Transverse colon (tissue), 4 donors: Measurements from ENCODE around the gene TM4SF18. TPM values are rescaled to one million over a fixed set of nuclear protein-coding genes. Genes with fewer than 3 reads are reported as not detected.

ENCODE experiments used
- DNase-seq: peaks from one replicate; pipeline ENCODE4 v3.0.0-alpha.2; 2019
- H3K27ac ChIP-seq, 4 donors: fragments of 200-600 bp; sonication (generic); 2 replicates each; pipeline ENCODE4 v1.5.1; 2016 to 2018; ENCODE audit warnings: inconsistent platforms in 4 of 4
- H3K27me3 ChIP-seq: fragments of 200-600 bp; sonication (generic); 2 replicates; pipeline ENCODE4 v1.5.1; 2017; ENCODE audit warnings: inconsistent platforms
- H3K36me3 ChIP-seq, 4 donors: fragments of 200-600 bp; sonication (generic); 2 replicates each; pipeline ENCODE4 v1.5.1; 2017 to 2019; ENCODE audit warnings: inconsistent platforms in 4 of 4
- H3K4me1 ChIP-seq, 4 donors: fragments of 200-600 bp; sonication (generic); 2 replicates each; pipeline ENCODE4 v1.5.1; 2017 to 2020; ENCODE audit warnings: inconsistent platforms in 4 of 4
- H3K4me3 ChIP-seq, 4 donors: fragments of 200-600 bp; sonication (generic); 1 replicate in 1 of 4; 2 replicates in 3 of 4; pipeline versions ENCODE4 v1.5.1 to v1.6.1; 2017 to 2019; ENCODE audit warnings: inconsistent platforms in 4 of 4
- H3K9me3 ChIP-seq, 2 donors: fragments of 200-600 bp; sonication (generic); 2 replicates each; pipeline ENCODE4 v1.5.1; 2017 to 2019; ENCODE audit warnings: inconsistent platforms in 2 of 2
- EP300 ChIP-seq: sonication (generic); formaldehyde crosslinking; IDR thresholded peaks from one replicate; pipeline ENCODE4 v1.6.1; 2017; ENCODE audit warnings: antibody characterized with exemption, low read depth
- POLR2A ChIP-seq: fragments of 450-650 bp; IDR thresholded peaks from one replicate; pipeline ENCODE4 v1.6.1; 2016; ENCODE audit warnings: antibody characterized with exemption, mild to moderate bottlenecking, moderate library complexity
- POLR2AphosphoS5 ChIP-seq, 3 donors: sonication (generic); formaldehyde crosslinking; IDR thresholded peaks; one replicate each; pipeline ENCODE4 v1.6.1; 2016; ENCODE audit warnings: antibody characterized with exemption in 3 of 3
- WGBS, 2 donors: methylation state at CpG; one replicate each; pipeline ENCODE4 v1.1.5; 2018; ENCODE audit warnings: low coverage in 1 of 2; 5-methylcytosine and 5-hydroxymethylcytosine counted together
- in situ Hi-C, 4 donors: fragments of 200-750 bp; cut with MboI; loops; one replicate each; pipeline versions ENCODE4 v1.15.0 to v1.15.1; 2017; ENCODE audit warnings: low sequenced_read_pairs in 3 of 4, low pct_ligation_motif_present in 1 of 4, low pct_unique_long_range_greater_than_20kb in 1 of 4
- intact Hi-C: fragments of 100-400 bp; cut with DNase I; formaldehyde crosslinking; loops from one replicate; pipeline ENCODE4 v1.15.1; 2023; ENCODE audit warnings: low total_unique reads
- total RNA-seq, 4 donors: library from RNA; depleted of rRNA; stranded (reverse); fragments of >200 nt; gene quantifications; one replicate each; pipeline ENCODE4 v1.1.0, GENCODE V29; 2016
- TF ChIP-seq, protein P1 (sequence below), 5 experiments: fragments of 200-600 bp in 3 of 5; fragments of 450-650 bp in 2 of 5; sonication (generic) in 3 of 5; IDR thresholded peaks; 1 replicate in 2 of 5; 2 replicates in 3 of 5; pipeline ENCODE4 v1.5.1; 2016 to 2017; ENCODE audit warnings: antibody characterized with exemption in 5 of 5, inconsistent platforms in 3 of 5, mild to moderate bottlenecking in 2 of 5, moderate library complexity in 1 of 5

Gene TM4SF18
- total RNA-seq, 4 donors from 2014 or later: 0.80 to 1.4 (median 0.82) TPM; not detected in 1

DNA sequence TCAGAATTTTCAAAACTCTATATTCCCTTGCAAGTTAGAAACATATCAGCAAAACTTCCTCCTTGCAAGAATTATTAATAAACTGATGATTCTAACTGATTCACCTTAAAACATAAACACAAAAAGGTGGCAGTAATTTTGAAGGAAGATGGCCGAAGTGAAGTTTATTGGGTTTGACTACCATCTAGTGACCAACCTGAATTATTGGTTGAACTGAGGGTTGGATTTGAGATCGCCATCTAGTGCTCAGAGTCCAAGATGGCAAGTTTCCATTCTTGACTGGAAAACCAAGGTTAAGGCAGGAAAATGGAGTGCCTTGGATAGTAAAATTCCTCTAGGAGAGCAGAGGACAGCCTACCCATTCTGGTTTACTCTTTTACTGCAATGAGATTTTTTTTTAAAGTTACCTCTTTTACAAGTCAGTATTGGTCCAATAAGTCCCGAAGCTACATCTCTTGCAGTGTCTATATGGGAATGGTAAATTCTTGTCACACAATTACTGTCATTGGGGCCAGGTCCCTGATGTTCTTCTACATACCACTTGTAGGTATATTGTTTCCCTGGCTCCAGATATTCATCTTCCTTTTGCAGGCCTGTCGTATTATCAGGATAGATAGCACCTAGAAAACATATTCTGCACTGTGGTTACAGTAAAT is 60.2 kb downstream of the TM4SF18 start:
- H3K4me3 ChIP-seq: no peak overlapping the region
- H3K27ac ChIP-seq: no peak overlapping the region
- intact Hi-C loops: loop anchor here (2.0 to 5.0 kb wide), 2 partner anchors 152 to 316 kb away; no protein-coding TSS in a partner anchor
- H3K4me1 ChIP-seq: peaks cover 0 to 9% (median 0%) of the 10 kb centered on the region in 4 donors
- H3K9me3 ChIP-seq: no peaks in the 10 kb centered on the region
- 44 to 48% methylated on average over 4 of the region's 4 CpGs for WGBS, 2 donors
- TF ChIP-seq, protein P1, sequence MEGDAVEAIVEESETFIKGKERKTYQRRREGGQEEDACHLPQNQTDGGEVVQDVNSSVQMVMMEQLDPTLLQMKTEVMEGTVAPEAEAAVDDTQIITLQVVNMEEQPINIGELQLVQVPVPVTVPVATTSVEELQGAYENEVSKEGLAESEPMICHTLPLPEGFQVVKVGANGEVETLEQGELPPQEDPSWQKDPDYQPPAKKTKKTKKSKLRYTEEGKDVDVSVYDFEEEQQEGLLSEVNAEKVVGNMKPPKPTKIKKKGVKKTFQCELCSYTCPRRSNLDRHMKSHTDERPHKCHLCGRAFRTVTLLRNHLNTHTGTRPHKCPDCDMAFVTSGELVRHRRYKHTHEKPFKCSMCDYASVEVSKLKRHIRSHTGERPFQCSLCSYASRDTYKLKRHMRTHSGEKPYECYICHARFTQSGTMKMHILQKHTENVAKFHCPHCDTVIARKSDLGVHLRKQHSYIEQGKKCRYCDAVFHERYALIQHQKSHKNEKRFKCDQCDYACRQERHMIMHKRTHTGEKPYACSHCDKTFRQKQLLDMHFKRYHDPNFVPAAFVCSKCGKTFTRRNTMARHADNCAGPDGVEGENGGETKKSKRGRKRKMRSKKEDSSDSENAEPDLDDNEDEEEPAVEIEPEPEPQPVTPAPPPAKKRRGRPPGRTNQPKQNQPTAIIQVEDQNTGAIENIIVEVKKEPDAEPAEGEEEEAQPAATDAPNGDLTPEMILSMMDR (IDR thresholded peaks at IDR 0.05): peak; percentile 79 to 97 (median 88)
- no peak for TF ChIP-seq POLR2A
- no peak for TF ChIP-seq EP300
- TF ChIP-seq POLR2AphosphoS5 (IDR thresholded peaks at IDR 0.05): peak in 1 of 3 donors; percentile 17
- in situ Hi-C loops: loop anchor here (5.0 to 10.0 kb wide), 4 partner anchors 148 to 318 kb away; partner anchors contain the start of gene HPS3 (in 1 of the 4)
- DNase-seq: peak; percentile 40
- H3K27me3 ChIP-seq: no peaks in the 10 kb centered on the region
- H3K36me3 ChIP-seq: no peaks in the 10 kb centered on the region

DNA sequence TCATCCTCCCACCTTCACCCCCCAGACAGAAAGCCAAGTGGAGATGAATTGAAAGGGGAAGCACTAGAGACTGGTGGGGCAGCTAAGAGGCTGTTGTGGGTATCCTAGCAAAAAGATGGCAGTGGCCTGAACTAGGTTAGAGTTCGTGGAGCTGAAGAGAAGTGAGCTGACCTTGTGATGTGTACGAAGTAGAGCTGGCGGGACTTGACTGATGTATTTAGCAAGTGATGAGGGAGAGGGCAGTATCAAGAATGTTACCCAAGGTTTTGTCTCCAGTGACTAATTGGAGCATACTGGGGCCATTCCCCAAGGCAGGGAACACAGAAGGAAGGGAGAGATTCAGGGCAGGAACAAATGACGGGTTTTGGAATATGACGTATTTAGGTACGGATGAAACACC is 61.8 kb downstream of the TM4SF18 start:
- H3K27ac ChIP-seq: no peak overlapping the region
- no peaks in the 10 kb centered on the region for H3K27me3 ChIP-seq
- no peak for DNase-seq
- no peak for TF ChIP-seq POLR2A
- TF ChIP-seq, protein P1 (IDR thresholded peaks at IDR 0.05): no peak
- no peak for TF ChIP-seq EP300
- no peak for TF ChIP-seq POLR2AphosphoS5 (IDR thresholded peaks at IDR 0.05)
- intact Hi-C loops (loop anchor here (2.0 to 5.0 kb wide), 2 partner anchors 151 to 314 kb away; no protein-coding TSS in a partner anchor), in situ Hi-C loops (loop anchor here (5.0 to 10.0 kb wide), 4 partner anchors 147 to 317 kb away; partner anchors contain the start of gene HPS3 (in 1 of the 4))
- H3K4me1 ChIP-seq: peaks cover 0 to 3% (median 0%) of the 10 kb centered on the region in 4 donors
- 70 to 91% methylated on average over 2 to 6 of the region's 6 CpGs for WGBS, 2 donors
- H3K9me3 ChIP-seq: no peaks in the 10 kb centered on the region
- H3K4me3 ChIP-seq: no peak overlapping the region
- no peaks in the 10 kb centered on the region for H3K36me3 ChIP-seq

DNA sequence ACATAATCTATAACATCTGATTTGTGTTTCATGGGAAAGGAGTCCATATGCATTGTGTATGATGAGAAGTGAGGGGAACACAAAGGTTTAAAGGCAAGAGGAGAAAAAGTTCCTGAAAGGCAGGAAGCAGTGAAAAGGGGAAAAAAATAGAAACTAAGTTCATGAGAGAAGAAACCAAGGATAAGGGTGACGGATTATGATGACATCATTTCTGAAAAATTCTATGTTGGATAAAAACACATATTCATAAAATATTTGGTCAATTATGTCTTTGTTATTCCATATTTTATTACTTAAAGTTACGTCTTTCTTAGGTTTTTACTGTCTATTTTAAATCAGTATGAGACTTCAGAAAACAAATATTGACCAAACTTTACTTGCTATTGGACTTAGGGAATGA is 63.3 kb downstream of the TM4SF18 start:
- no peaks in the 10 kb centered on the region for H3K27me3 ChIP-seq
- no peak overlapping the region for H3K27ac ChIP-seq
- intact Hi-C loops: loop anchor here (5.0 kb wide), 1 partner anchor 313 kb away; no protein-coding TSS in a partner anchor
- H3K36me3 ChIP-seq: no peaks in the 10 kb centered on the region
- no peak overlapping the region for H3K4me3 ChIP-seq
- DNase-seq: no peak
- peaks cover 0 to 3% (median 0%) of the 10 kb centered on the region in 4 donors for H3K4me1 ChIP-seq
- H3K9me3 ChIP-seq: no peaks in the 10 kb centered on the region
- 51 to 60% methylated on average over 2 of the region's 2 CpGs for WGBS, 2 donors
- TF ChIP-seq, protein P1 (IDR thresholded peaks at IDR 0.05): no peak
- TF ChIP-seq POLR2A (no peak), POLR2AphosphoS5 (IDR thresholded peaks at IDR 0.05) (no peak), EP300 (no peak)
- in situ Hi-C loops: loop anchor here (5.0 to 10.0 kb wide), 4 partner anchors 145 to 315 kb away; partner anchors contain the start of gene HPS3 (in 1 of the 4)

DNA sequence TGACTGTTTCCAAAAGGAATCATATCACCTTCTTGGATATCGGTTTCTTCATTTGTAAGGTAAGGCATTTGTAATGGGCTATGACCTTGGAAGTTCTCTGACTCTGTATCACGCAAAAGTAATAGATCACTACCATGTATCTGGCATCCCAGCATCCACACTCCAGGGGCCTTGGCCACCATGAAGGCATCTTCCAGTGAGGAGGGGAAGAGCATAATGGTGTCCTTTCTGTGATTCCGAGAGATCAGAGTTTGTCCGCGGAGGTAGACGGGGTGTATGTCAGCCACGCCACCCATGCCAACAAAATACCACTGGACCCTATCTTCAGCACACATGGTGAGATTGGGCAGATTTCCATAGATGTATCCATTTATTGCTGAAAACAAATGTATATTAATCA is 63.7 kb downstream of the TM4SF18 start:
- WGBS, 2 donors: 96 to 100% methylated on average over 2 to 7 of the region's 7 CpGs
- Histone ChIP-seq H3K4me3 (no peak overlapping the region), H3K9me3 (no peaks in the 10 kb centered on the region), H3K36me3 (no peaks in the 10 kb centered on the region), H3K27ac (no peak overlapping the region), H3K4me1 (peaks cover 0 to 3% (median 0%) of the 10 kb centered on the region in 4 donors), H3K27me3 (no peaks in the 10 kb centered on the region)
- TF ChIP-seq POLR2A (no peak), EP300 (no peak), POLR2AphosphoS5 (IDR thresholded peaks at IDR 0.05) (no peak)
- TF ChIP-seq, protein P1 (IDR thresholded peaks at IDR 0.05): no peak
- intact Hi-C loops (loop anchor here (5.0 kb wide), 1 partner anchor 312 kb away; no protein-coding TSS in a partner anchor), in situ Hi-C loops (loop anchor here (5.0 to 10.0 kb wide), 4 partner anchors 145 to 315 kb away; partner anchors contain the start of gene HPS3 (in 1 of the 4))
- DNase-seq: no peak
